HepG2 (cell line): ENCODE data around the gene GCNT2. TPM values are rescaled to one million over a fixed set of nuclear protein-coding genes. Genes with fewer than 3 reads are reported as not detected.

Experiments
- FOXJ3 ChIP-seq: sonication (generic); formaldehyde crosslinking; IDR thresholded peaks from 2 replicates; pipeline ENCODE4 v1.4.0; 2020; ENCODE audit warnings: missing genetic modification reagents, mild to moderate bottlenecking, borderline replicate concordance
- KDM1A ChIP-seq: IDR thresholded peaks from 2 replicates; pipeline ENCODE4 v1.6.1; 2016; ENCODE audit warnings: missing compliant biosample characterization
- MAFG ChIP-seq: sonication (generic); formaldehyde crosslinking; IDR thresholded peaks from 2 replicates; pipeline ENCODE4 v1.5.1; 2020; ENCODE audit warnings: mild to moderate bottlenecking, missing genetic modification reagents
- MEIS2 ChIP-seq: sonication (generic); formaldehyde crosslinking; IDR thresholded peaks from 2 replicates; pipeline ENCODE4 v1.9.0; 2021; ENCODE audit warnings: mild to moderate bottlenecking, missing genetic modification reagents
- NFIC ChIP-seq: IDR thresholded peaks from 2 replicates; pipeline ENCODE4 v1.6.1; 2012; ENCODE audit warnings: mild to moderate bottlenecking, low read length, inconsistent platforms
- PAWR ChIP-seq: sonication (generic); formaldehyde crosslinking; IDR thresholded peaks from 2 replicates; pipeline ENCODE4 v1.4.0; 2020; ENCODE audit warnings: missing genetic modification reagents, mild to moderate bottlenecking, borderline replicate concordance
- RELA ChIP-seq: sonication (generic); formaldehyde crosslinking; IDR thresholded peaks from 2 replicates; pipeline ENCODE4 v1.4.0; 2020; ENCODE audit warnings: missing genetic modification reagents
- STAG1 ChIP-seq: sonication (generic); formaldehyde crosslinking; IDR thresholded peaks from 2 replicates; pipeline ENCODE4 v1.4.0; 2020; ENCODE audit warnings: missing genetic modification reagents
- ZBTB7B ChIP-seq: sonication (generic); formaldehyde crosslinking; IDR thresholded peaks from 2 replicates; pipeline ENCODE4 v1.4.0; 2020; ENCODE audit warnings: missing genetic modification reagents
- ZFYVE20 ChIP-seq: sonication (generic); formaldehyde crosslinking; IDR thresholded peaks from 2 replicates; pipeline ENCODE4 v1.8.0; 2023; ENCODE audit warnings: low read depth, mild to moderate bottlenecking, moderate library complexity, missing genetic modification reagents, borderline replicate concordance
- ZNF337 ChIP-seq: sonication (generic); formaldehyde crosslinking; IDR thresholded peaks from 2 replicates; pipeline ENCODE4 v1.5.1; 2020; ENCODE audit warnings: missing genetic modification reagents, low read depth, mild to moderate bottlenecking, borderline replicate concordance
- ZNF484 ChIP-seq: sonication (generic); formaldehyde crosslinking; IDR thresholded peaks from 2 replicates; pipeline ENCODE4 v1.5.1; 2020; ENCODE audit warnings: mild to moderate bottlenecking, low read depth, missing genetic modification reagents, borderline replicate concordance
- ZNF530 ChIP-seq: sonication (generic); formaldehyde crosslinking; IDR thresholded peaks from 2 replicates; pipeline ENCODE4 v1.5.0; 2020; ENCODE audit warnings: low read depth, mild to moderate bottlenecking, missing genetic modification reagents
- ZNF567 ChIP-seq: sonication (generic); formaldehyde crosslinking; IDR thresholded peaks from 2 replicates; pipeline ENCODE4 v1.8.1; 2023; ENCODE audit warnings: mild to moderate bottlenecking, missing genetic modification reagents, borderline replicate concordance
- ZNF749 ChIP-seq: sonication (generic); formaldehyde crosslinking; IDR thresholded peaks from 2 replicates; pipeline ENCODE4 v1.8.0; 2022; ENCODE audit warnings: mild to moderate bottlenecking, missing genetic modification reagents, moderate library complexity, borderline replicate concordance
- ZNF782 ChIP-seq: sonication (generic); formaldehyde crosslinking; IDR thresholded peaks from 2 replicates; pipeline ENCODE4 v1.4.0; 2020; ENCODE audit warnings: missing genetic modification reagents, mild to moderate bottlenecking, borderline replicate concordance
- polyA plus RNA-seq, 8 experiments: library from polyadenylated mRNA; depleted of rRNA in 3 of 8; stranded (reverse) in 7 of 8; unstranded in 1 of 8; fragments of >200 nt; fragmentation: Illumina TruSeq in 4 of 8; extraction: Trizol in 4 of 8; gene quantifications; 2 replicates each; pipeline versions ENCODE4 v1.2.1 to v1.2.3, GENCODE V29; 2011 to 2016; ENCODE audit warnings: low read depth in 4 of 8, missing spikeins in 1 of 8, mixed read lengths in 1 of 8; ENCODE audit not compliant: insufficient read depth in 1 of 8
- total RNA-seq, 5 experiments: library from RNA; depleted of rRNA; stranded (reverse); fragments of >200 nt; fragmentation: Illumina TruSeq; extraction: Trizol; gene quantifications; 2 replicates each; pipeline ENCODE4 v1.2.3, GENCODE V29; 2016; ENCODE audit warnings: low read depth in 1 of 5
- TF ChIP-seq, protein P1 (sequence below): sonication (generic); formaldehyde crosslinking; IDR thresholded peaks from 2 replicates; pipeline ENCODE4 v1.4.0; 2020; ENCODE audit warnings: mild to moderate bottlenecking, missing genetic modification reagents
- TF ChIP-seq, protein P2 (sequence below): sonication (generic); formaldehyde crosslinking; IDR thresholded peaks from 2 replicates; pipeline ENCODE4 v1.9.0; 2021; ENCODE audit warnings: mild to moderate bottlenecking, missing genetic modification reagents

GCNT2 gene
- total and polyA plus RNA-seq, 2 of the 13 experiments (the other 11 are each of a cell fraction or from before 2014, with no cell fraction given): 11.8 to 31.9 TPM

DNA sequence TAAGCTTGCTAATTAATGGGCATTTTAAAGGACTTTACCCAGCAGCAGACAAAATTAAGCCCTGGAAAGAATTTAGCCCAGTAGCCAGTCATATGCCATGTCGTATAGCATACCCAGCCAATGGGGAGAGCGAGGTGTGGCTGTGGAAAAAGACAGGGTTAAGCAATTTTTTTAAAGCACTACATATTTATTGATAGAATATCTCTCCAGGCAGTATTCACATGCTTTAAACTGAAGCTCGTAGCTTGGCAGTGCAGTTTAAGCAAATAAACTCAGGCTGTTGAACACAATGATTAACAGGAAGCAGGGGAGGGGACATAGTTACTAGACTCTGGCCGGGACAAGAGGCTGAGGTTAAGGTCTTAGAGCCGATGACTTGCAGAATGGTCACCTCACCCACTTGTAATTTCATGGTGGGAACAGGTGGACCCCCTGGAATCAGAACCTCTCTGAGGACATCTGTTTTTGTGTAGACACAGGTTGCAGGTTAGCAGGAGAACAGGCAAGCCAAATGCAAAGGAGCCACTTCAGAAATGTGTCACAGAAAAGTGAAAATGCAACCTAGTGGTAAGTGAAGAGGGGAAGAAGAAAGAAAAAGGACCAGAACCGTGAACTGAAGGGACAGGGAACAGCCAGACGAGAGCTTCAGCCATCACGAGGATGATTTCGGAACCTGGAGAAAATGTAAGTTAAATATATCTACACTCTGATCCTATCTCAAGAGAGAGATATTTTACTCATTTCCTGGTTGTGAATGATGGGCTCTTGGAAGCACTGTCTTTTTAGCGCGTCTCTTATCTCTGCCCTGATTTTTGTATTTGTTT, 7.2 kb downstream of the GCNT2 start (continued):
- 0 out of 2 replicates have a peak, but pooled peaks have one; percentile 59 for TF ChIP-seq FOXJ3 (CRISPR knock-in tag)
- no peak for TF ChIP-seq RELA (CRISPR knock-in tag)
- no peak; the same call in 1 of the 2 replicates for TF ChIP-seq NFIC
- TF ChIP-seq ZBTB7B (CRISPR knock-in tag): peak; percentile 57
- no peak for TF ChIP-seq ZNF337 (CRISPR knock-in tag)
- no peak; the same call in 1 of the 2 replicates for TF ChIP-seq ZNF567 (CRISPR knock-in tag)
- TF ChIP-seq ZNF530 (CRISPR knock-in tag): no peak
- no peak for TF ChIP-seq ZNF484 (CRISPR knock-in tag)
- no peak for TF ChIP-seq ZNF749
- no peak for TF ChIP-seq KDM1A
- TF ChIP-seq STAG1 (CRISPR knock-in tag): no peak
- TF ChIP-seq, protein P1, sequence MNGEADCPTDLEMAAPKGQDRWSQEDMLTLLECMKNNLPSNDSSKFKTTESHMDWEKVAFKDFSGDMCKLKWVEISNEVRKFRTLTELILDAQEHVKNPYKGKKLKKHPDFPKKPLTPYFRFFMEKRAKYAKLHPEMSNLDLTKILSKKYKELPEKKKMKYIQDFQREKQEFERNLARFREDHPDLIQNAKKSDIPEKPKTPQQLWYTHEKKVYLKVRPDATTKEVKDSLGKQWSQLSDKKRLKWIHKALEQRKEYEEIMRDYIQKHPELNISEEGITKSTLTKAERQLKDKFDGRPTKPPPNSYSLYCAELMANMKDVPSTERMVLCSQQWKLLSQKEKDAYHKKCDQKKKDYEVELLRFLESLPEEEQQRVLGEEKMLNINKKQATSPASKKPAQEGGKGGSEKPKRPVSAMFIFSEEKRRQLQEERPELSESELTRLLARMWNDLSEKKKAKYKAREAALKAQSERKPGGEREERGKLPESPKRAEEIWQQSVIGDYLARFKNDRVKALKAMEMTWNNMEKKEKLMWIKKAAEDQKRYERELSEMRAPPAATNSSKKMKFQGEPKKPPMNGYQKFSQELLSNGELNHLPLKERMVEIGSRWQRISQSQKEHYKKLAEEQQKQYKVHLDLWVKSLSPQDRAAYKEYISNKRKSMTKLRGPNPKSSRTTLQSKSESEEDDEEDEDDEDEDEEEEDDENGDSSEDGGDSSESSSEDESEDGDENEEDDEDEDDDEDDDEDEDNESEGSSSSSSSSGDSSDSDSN: peak; percentile 44; the same call in 1 of the 2 replicates
- TF ChIP-seq, protein P2, sequence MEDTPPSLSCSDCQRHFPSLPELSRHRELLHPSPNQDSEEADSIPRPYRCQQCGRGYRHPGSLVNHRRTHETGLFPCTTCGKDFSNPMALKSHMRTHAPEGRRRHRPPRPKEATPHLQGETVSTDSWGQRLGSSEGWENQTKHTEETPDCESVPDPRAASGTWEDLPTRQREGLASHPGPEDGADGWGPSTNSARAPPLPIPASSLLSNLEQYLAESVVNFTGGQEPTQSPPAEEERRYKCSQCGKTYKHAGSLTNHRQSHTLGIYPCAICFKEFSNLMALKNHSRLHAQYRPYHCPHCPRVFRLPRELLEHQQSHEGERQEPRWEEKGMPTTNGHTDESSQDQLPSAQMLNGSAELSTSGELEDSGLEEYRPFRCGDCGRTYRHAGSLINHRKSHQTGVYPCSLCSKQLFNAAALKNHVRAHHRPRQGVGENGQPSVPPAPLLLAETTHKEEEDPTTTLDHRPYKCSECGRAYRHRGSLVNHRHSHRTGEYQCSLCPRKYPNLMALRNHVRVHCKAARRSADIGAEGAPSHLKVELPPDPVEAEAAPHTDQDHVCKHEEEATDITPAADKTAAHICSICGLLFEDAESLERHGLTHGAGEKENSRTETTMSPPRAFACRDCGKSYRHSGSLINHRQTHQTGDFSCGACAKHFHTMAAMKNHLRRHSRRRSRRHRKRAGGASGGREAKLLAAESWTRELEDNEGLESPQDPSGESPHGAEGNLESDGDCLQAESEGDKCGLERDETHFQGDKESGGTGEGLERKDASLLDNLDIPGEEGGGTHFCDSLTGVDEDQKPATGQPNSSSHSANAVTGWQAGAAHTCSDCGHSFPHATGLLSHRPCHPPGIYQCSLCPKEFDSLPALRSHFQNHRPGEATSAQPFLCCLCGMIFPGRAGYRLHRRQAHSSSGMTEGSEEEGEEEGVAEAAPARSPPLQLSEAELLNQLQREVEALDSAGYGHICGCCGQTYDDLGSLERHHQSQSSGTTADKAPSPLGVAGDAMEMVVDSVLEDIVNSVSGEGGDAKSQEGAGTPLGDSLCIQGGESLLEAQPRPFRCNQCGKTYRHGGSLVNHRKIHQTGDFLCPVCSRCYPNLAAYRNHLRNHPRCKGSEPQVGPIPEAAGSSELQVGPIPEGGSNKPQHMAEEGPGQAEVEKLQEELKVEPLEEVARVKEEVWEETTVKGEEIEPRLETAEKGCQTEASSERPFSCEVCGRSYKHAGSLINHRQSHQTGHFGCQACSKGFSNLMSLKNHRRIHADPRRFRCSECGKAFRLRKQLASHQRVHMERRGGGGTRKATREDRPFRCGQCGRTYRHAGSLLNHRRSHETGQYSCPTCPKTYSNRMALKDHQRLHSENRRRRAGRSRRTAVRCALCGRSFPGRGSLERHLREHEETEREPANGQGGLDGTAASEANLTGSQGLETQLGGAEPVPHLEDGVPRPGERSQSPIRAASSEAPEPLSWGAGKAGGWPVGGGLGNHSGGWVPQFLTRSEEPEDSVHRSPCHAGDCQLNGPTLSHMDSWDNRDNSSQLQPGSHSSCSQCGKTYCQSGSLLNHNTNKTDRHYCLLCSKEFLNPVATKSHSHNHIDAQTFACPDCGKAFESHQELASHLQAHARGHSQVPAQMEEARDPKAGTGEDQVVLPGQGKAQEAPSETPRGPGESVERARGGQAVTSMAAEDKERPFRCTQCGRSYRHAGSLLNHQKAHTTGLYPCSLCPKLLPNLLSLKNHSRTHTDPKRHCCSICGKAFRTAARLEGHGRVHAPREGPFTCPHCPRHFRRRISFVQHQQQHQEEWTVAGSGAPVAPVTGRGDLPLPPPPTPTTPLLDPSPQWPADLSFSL (CRISPR knock-in tag): no peak
- no peak for TF ChIP-seq ZNF782 (CRISPR knock-in tag)
- TF ChIP-seq PAWR (CRISPR knock-in tag): no peak
- no peak for TF ChIP-seq MEIS2
- TF ChIP-seq MAFG: no peak
- TF ChIP-seq ZFYVE20 (CRISPR knock-in tag): no peak
